Astrocyte of the cerebellum (primary cell): ENCODE measurements around the gene ANKZF1.
A peak's percentile ranks its signal among the peaks of the same experiment; 100 is the strongest.
"Not testable (repeated sequence)": the region's sequence is repeated elsewhere in the genome, so short reads cannot be mapped to it uniquely, and the experiment has no call there.

ENCODE experiments used
- DNase-seq: peaks from one replicate; pipeline ENCODE4 v3.0.0-alpha.2; 2011; ENCODE audit warnings: low read depth
- H3K4me3 ChIP-seq: 2 replicates; pipeline ENCODE4 v1.5.1; 2011; ENCODE audit warnings: mild to moderate bottlenecking, low read depth, low read length, moderate library complexity
- CTCF ChIP-seq: IDR thresholded peaks from 2 replicates; pipeline ENCODE4 v1.5.1; 2012; ENCODE audit warnings: low read length, low read depth, moderate library complexity, mild to moderate bottlenecking; ENCODE audit errors: missing control alignments
- in situ Hi-C: cut with HindIII; loops from 2 replicates; pipeline ENCODE4 v1.10.0; 2017; ENCODE audit warnings: low sequenced_read_pairs

The ANKZF1 gene

GRCh38 chr2:219251656-219252055, 22.1 kb downstream of the ANKZF1 start:
- DNase-seq = no peak
- H3K4me3 ChIP-seq = no peak overlapping the region
- no peak for TF ChIP-seq CTCF
- in situ Hi-C loops = no loop called here

GRCh38 chr2:219252084-219252483, 22.5 kb downstream of the ANKZF1 start:
- no peak overlapping the region for H3K4me3 ChIP-seq
- in situ Hi-C loops = no loop called here
- no peak for TF ChIP-seq CTCF
- no peak for DNase-seq

- DNase-seq = no peak
- peak overlapping the region; percentile 37 for H3K4me3 ChIP-seq
- in situ Hi-C loops = no loop called here
- TF ChIP-seq CTCF = no peak
Measured at GRCh38 chr2:219252570-219252899, 22.9 kb downstream of the ANKZF1 start.

GRCh38 chr2:219252900-219253752, 23.5 kb downstream of the ANKZF1 start, which contains the start of gene TUBA4B:
TSS of gene TUBA4B (plus strand) at chr2:219253243. CDS start at chr2:219253408, 165 bp downstream.
- TF ChIP-seq CTCF = no peak
- no peak for DNase-seq
- in situ Hi-C loops = no loop called here
- H3K4me3 ChIP-seq = peak within 1 kb of the TSS; percentile 37

- TF ChIP-seq CTCF = no peak
- DNase-seq = no peak
- H3K4me3 ChIP-seq = peak within 1 kb of the TSS; percentile 37
- in situ Hi-C loops = no loop called here
Measured at GRCh38 chr2:219253753-219254589, 24.4 kb downstream of the ANKZF1 start, which contains the start of gene TUBA4A. TSS of gene TUBA4A (minus strand) at chr2:219253918. CDS start at chr2:219253858, 60 bp downstream.

GRCh38 chr2:219254590-219255201, 25.1 kb downstream of the ANKZF1 start:
- in situ Hi-C loops = no loop called here
- DNase-seq = no peak
- H3K4me3 ChIP-seq = peak overlapping the region; percentile 37
- TF ChIP-seq CTCF = no peak

- H3K4me3 ChIP-seq, in situ Hi-C loops, DNase-seq: not testable (repeated sequence)
Measured at GRCh38 chr2:219258942-219259341, 29.3 kb downstream of the ANKZF1 start.
